K562 (cell line): ENCODE data around the gene PUM1. TPM values are rescaled to one million over a fixed set of nuclear protein-coding genes. Genes with fewer than 3 reads are reported as not detected.

Experiments
- ADNP ChIP-seq: fragments of 200-800 bp; sonication (Bioruptor generic); IDR thresholded peaks from 2 replicates; pipeline ENCODE4 v1.6.1; 2016; ENCODE audit warnings: missing genetic modification characterization, missing compliant biosample characterization
- ATF6 ChIP-seq: sonication (generic); formaldehyde crosslinking; IDR thresholded peaks from 2 replicates; pipeline ENCODE4 v1.4.0; 2020; ENCODE audit warnings: mild to moderate bottlenecking, missing genetic modification reagents
- DEAF1 ChIP-seq: fragments of 450-650 bp; formaldehyde crosslinking; IDR thresholded peaks from 2 replicates; pipeline ENCODE4 v1.4.0; 2020; ENCODE audit warnings: mild to moderate bottlenecking, moderate library complexity
- ETV5 ChIP-seq: sonication (generic); formaldehyde crosslinking; IDR thresholded peaks from 2 replicates; pipeline ENCODE4 v1.4.0; 2020; ENCODE audit warnings: low read depth, mild to moderate bottlenecking, missing genetic modification reagents
- HES1 ChIP-seq: fragments of 450-650 bp; IDR thresholded peaks from 2 replicates; pipeline ENCODE4 v1.6.1; 2016; ENCODE audit warnings: low read depth, mild to moderate bottlenecking, moderate library complexity
- HMG20B ChIP-seq: fragments of 250-450 bp; sonication (Bioruptor Pico); IDR thresholded peaks from 2 replicates; pipeline ENCODE4 v1.5.0; 2021; ENCODE audit warnings: mild to moderate bottlenecking
- LEF1 ChIP-seq: fragments of 450-650 bp; IDR thresholded peaks from 2 replicates; pipeline ENCODE4 v1.6.1; 2016; ENCODE audit warnings: mild to moderate bottlenecking
- NCOA6 ChIP-seq: fragments of 450-650 bp; IDR thresholded peaks from 2 replicates; pipeline ENCODE4 v1.6.1; 2017; ENCODE audit warnings: mild to moderate bottlenecking
- NR2C1 ChIP-seq, 2 experiments: fragments of 450-650 bp; IDR thresholded peaks; 2 replicates each; pipeline ENCODE4 v1.6.1; 2017; ENCODE audit warnings: mild to moderate bottlenecking in 2 of 2, antibody characterized with exemption in 1 of 2, inconsistent platforms in 1 of 2, missing compliant biosample characterization in 1 of 2, missing genetic modification characterization in 1 of 2
- PRMT5 ChIP-seq: sonication (generic); formaldehyde crosslinking; IDR thresholded peaks from 2 replicates; pipeline ENCODE4 v1.5.0; 2020; ENCODE audit warnings: missing genetic modification reagents
- SIN3B ChIP-seq: fragments of 450-650 bp; IDR thresholded peaks from 2 replicates; pipeline ENCODE4 v1.6.1; 2017; ENCODE audit warnings: low read depth, mild to moderate bottlenecking, moderate library complexity
- SRSF1 ChIP-seq: fragments of 200-400 bp; formaldehyde crosslinking; IDR thresholded peaks from 2 replicates; pipeline ENCODE4 v1.6.1; 2017; ENCODE audit warnings: mild to moderate bottlenecking, low read depth, low read length, moderate library complexity
- STAT5A ChIP-seq: IDR thresholded peaks from 2 replicates; pipeline ENCODE4 v1.6.1; 2012; ENCODE audit warnings: low read length, inconsistent platforms, borderline replicate concordance
- WHSC1 ChIP-seq: IDR thresholded peaks from one replicate; pipeline ENCODE4 v1.6.1; 2012; ENCODE audit warnings: low read length, control low read depth, inconsistent platforms
- ZFP36 ChIP-seq: fragments of 150-350 bp; IDR thresholded peaks from 2 replicates; pipeline ENCODE4 v1.6.1; 2018; ENCODE audit warnings: low read length, low read depth; ENCODE audit not compliant: partially characterized antibody
- ZFX ChIP-seq: sonication (generic); formaldehyde crosslinking; IDR thresholded peaks from 2 replicates; pipeline ENCODE4 v1.8.0; 2022; ENCODE audit warnings: mild to moderate bottlenecking, missing genetic modification reagents, moderate library complexity
- ZNF134 ChIP-seq: fragments of 250-450 bp; sonication (Bioruptor Pico); conservative IDR thresholded peaks from 2 replicates; pipeline ENCODE4 v1.4.0; 2020
- ZNF584 ChIP-seq: fragments of 200-800 bp; sonication (Bioruptor generic); IDR thresholded peaks from 2 replicates; pipeline ENCODE4 v1.6.1; 2016; ENCODE audit warnings: low read depth, mild to moderate bottlenecking, missing genetic modification characterization, missing compliant biosample characterization
- ZNF586 ChIP-seq: fragments of 450-650 bp; formaldehyde crosslinking; conservative IDR thresholded peaks from 2 replicates; pipeline ENCODE4 v1.4.0; 2020; ENCODE audit warnings: mild to moderate bottlenecking, moderate library complexity
- polyA plus RNA-seq, 8 experiments: library from polyadenylated mRNA; depleted of rRNA in 4 of 8; stranded (reverse) in 5 of 8; unstranded in 3 of 8; fragments of >200 nt; fragmentation: Nextera tagmentation in 2 of 8; fragmentation: Illumina TruSeq in 1 of 8; extraction: Ambion mirVana in 2 of 8; extraction: Trizol in 1 of 8; gene quantifications; 2 replicates each; pipeline versions ENCODE4 v1.2.1 to v1.2.3, GENCODE V29; 2011 to 2014; ENCODE audit warnings: inconsistent platforms in 1 of 8, missing spikeins in 1 of 8
- total RNA-seq, 7 experiments: library from RNA; depleted of rRNA in 6 of 7; stranded (reverse); fragments of >200 nt in 6 of 7; fragmentation: Illumina TruSeq in 2 of 7; extraction: Trizol in 2 of 7; gene quantifications; 2 replicates each; pipeline versions ENCODE4 v1.2.1 to v1.2.3, GENCODE V29; 2011 to 2021; ENCODE audit warnings: low replicate concordance in 1 of 7

The PUM1 gene
- total and polyA plus RNA-seq, 9 of the 15 experiments (the other 6 are each of a cell fraction or from before 2014, with no cell fraction given) = 37.7 to 104 (median 55.7) TPM

- TF ChIP-seq ATF6 (CRISPR knock-in tag) (no peak), ETV5 (CRISPR knock-in tag) (no peak), HMG20B (no peak), ZNF134 (CRISPR knock-in tag) (no peak), HES1 (no peak), ZFP36 (peak; percentile 88), SRSF1 (no peak), NCOA6 (no peak), ZNF584 (no peak), PRMT5 (CRISPR knock-in tag) (no peak), ADNP (tag) (peak; percentile 43; the same call in 1 of the 2 replicates), WHSC1 (no peak), ZFX (CRISPR knock-in tag) (no peak), SIN3B (no peak), ZNF586 (no peak), STAT5A (no peak), LEF1 (no peak), DEAF1 (no peak), NR2C1 (IDR thresholded peaks at IDR 0.05) (no peak), NR2C1 (tag; IDR thresholded peaks at IDR 0.05) (no peak)
Measured at GRCh38 chr1:30905403-30905802, 160.1 kb downstream of the PUM1 start (continued).
